GM19324 (cell line): Measurements from ENCODE around the gene GNAQ.

Experiments used
- ATAC-seq: cut with Tn5 transposase; IDR thresholded peaks from one replicate; pipeline ENCODE4 v1.9.1; 2021; ENCODE audit warnings: mild to moderate bottlenecking, moderate library complexity; ENCODE audit not compliant: unreplicated experiment, low FRiP score

GNAQ gene

GRCh38 chr9:77856615-77857014 lies 175.0 kb downstream of the GNAQ start:
- ATAC-seq, result no peak

GRCh38 chr9:77854916-77855311 lies 176.7 kb downstream of the GNAQ start:
- ATAC-seq, result no peak

- ATAC-seq, result no peak
Measured at GRCh38 chr9:77854258-77854915, 177.2 kb downstream of the GNAQ start.

DNA sequence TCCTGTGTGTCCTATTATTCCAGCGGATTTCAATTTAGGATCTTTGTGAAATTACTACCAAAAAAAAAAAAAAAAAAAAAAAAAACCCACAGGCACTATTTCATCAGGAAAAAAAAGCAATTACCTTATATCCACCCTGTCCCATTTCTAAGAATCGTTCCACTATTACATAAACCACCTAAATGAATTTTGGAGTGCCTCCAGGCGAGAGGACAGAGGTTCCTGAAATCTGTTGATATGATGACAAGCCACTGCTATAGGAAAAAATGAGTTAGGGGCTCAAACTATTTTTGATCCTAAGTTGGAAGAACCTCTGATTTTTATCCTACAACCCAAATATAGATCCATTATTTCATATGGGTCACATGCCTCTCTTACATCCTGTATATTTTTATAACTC lies 177.9 kb downstream of the GNAQ start:
- ATAC-seq, result no peak

DNA sequence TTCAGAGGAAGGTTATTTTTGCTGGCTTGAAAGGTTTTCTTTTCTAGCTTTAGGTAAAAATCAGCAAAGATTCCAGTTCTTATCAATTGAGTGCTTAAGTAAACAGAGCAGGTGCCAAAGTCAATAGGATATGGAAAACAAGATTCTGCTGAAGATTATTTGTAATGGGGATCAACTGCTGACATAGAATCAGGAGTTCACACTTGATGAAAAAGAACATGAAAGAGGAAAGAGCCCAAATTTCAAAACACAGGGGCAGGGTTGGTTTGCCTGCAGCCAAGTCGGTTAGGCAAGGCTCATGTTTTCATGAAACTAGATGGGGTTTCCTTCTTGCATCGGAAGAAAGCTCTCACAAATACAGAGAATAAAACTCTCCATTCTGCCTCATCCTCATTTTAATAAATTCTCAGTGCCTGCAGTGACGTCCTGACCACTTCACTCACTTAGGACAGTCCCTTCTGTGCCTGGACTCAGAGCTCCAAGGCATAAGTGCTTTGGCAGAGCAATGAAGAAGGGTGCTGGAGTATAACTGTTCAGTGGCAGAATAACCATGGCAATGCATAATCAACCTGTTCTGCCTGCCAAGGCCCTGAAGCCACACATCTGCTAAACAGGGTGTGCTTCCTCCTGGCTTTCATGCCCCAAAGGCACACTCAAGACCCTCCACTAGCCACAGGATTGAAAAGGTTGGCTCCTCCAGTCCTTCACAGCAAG lies 179.6 kb downstream of the GNAQ start:
- ATAC-seq, result no peak

GRCh38 chr9:77848897-77849296 lies 182.7 kb downstream of the GNAQ start:
- no peak for ATAC-seq

GRCh38 chr9:77848404-77848803 lies 183.2 kb downstream of the GNAQ start:
- ATAC-seq, result no peak

DNA sequence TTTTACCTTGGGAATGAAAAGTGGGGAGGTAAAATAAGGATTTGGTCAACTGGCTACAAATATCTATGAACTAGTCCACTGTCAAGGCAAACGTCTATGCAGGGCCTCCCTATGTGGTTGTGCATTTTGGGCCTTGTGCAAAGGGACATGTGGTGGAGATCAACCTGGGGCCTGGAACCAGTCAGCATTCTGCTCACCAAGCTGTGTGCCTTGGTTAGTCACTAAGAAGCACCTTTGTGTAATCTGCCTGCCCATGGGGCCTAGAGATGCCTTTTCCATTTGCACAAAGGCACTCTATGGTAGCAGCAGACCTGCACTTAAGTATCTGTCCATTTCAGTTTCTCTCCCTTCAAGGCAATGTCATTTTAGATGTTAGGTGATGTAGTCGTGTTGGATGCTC lies 184.0 kb downstream of the GNAQ start:
- ATAC-seq, result no peak

DNA sequence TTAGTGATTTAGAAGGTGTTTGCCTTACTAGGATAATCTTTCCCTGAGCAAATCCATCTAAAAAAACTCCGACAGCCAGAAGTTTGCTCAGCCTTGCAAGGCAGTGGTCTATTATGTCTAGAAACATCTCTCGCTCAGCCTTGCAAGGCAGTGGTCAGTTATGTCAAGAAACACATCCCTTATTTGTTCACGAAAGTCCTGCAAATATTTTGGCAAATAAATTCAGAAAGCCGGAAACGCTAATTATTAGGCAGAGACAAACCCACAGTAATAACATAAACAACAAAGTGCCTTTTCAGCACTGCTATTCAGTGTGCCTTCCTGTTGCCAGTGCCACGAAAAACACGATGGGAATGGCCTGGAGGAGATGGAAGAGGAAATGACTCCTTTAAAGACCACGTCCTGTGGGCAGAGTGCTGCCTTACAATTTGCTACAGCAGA lies 184.5 kb downstream of the GNAQ start:
- no peak for ATAC-seq

DNA sequence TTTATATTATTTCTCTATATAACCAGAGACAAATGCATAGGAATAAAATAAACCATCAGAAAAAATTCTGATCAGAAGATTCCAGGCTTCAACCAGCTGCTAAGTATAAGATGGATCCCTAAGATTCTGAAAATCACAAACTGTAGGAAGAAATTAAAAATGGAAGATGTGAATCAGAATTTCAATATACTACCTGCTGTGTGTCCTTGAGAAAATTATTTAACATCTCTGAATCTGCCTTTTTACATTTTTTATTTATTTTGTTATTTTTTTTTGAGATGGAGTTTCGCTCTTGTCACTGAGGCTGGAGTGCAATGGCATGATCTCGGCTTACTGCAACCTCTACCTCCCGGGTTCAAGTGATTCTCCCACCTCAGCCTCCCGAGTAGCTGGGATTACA lies 187.2 kb downstream of the GNAQ start:
- ATAC-seq, result no peak

DNA sequence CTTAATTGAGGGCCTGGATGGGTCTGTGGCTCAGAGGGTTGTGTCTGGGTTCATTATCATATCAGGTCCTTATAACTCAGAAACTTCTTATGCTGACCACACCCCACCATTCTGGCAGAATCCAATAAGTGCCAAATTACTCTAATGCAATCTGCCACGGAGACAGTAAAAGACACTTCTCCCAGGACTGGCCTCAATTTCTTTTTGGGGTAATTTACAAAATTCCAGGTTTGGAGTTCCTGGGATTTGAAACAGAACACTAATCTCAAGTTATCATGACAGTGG lies 187.8 kb downstream of the GNAQ start:
- no peak for ATAC-seq

- ATAC-seq, result no peak
Measured at GRCh38 chr9:77843076-77843870, 188.3 kb downstream of the GNAQ start.

GRCh38 chr9:77841739-77842386 lies 189.7 kb downstream of the GNAQ start:
- ATAC-seq, result peak; percentile 94

GRCh38 chr9:77839459-77840140 lies 192.0 kb downstream of the GNAQ start:
- no peak for ATAC-seq

DNA sequence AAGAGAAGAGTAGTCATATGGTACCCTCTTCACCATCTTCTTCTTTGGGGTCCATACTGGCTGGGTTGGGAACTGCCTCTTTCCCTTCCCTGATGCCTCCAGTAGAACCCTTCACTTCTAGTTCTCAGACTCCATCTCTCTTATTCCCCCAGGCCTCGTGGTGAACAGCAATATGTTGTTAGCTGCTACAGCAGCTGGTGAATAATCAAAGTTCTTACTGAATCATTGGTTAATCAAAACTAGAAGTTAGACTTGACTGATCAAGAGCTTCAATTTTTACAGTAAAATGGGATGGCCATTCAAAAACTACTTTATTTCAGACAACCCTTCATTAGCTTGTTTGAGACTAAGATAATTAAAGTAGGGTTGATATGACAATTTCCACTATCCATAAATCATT lies 192.6 kb downstream of the GNAQ start:
- ATAC-seq, result no peak

GRCh38 chr9:77834898-77835488 lies 196.6 kb downstream of the GNAQ start:
- no peak for ATAC-seq

DNA sequence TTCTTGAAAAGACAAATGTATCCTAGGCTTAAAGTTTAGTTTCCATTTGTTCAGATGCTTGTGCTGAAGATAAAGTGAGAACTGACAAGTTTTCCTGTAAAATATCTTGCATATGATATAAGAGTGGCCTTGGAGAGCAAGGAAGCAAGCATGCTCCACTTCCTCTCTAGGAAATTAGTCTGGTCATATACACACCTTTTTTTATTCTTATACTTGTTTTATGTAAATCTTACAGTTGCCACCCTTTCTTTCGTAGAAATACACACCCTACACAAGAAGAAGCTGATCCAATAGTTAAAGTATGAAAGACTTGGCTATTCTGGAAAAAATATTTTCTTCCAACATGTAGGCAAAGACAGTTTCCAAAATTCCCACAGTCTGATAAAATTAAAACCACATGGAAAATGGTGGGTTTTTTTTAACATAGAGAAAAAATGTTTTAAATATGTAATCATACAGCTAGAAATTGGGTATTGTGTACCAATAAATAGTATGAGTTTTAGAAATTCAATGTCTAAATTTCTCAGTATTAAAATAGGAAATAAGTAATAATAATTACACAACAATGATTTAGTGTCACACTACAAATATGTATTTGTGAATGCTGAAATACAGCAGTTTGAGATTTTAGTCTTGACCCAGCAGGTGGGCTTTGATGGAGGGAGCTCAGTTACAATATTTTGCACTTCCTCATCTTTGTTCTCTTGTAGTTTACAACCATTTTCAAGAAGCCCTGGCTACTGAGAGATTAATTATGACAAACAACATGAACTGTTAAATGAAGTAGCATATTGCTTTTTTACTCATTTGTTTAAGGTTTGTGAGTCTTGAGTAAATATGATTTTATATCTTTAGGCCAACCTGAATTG lies 197.8 kb downstream of the GNAQ start:
- no peak for ATAC-seq

GRCh38 chr9:77832639-77833038 lies 199.0 kb downstream of the GNAQ start:
- ATAC-seq, result no peak

DNA sequence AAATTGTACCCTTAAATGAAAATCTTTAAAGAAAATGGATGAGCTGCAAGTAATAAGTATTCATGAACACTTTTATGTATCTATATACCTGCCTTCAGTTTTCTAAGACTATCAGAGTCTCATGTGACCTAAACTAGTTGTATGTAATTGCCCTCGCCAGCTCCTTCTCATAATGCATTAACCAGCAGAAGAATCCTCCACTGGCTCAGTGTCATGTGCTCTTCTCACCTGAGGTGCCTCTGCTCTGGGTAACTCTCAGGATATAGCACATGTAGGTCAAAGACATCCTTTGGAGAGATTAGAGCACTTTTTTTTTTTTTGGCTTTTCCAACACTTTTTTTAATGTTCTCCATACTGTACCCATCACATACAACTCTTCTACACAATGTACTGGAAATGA lies 199.8 kb downstream of the GNAQ start:
- ATAC-seq, result no peak
